GM19193 (cell line): ENCODE data around the gene KCNJ15.

Source experiments
- POLR2A ChIP-seq: IDR thresholded peaks from 4 replicates; pipeline ENCODE4 v1.6.1; 2011; ENCODE audit not compliant: insufficient read depth, insufficient read length; ENCODE audit errors: extremely low read depth

The KCNJ15 gene

GRCh38 chr21:38240129-38240528, 16.7 kb upstream of the KCNJ15 start:
- no peak for TF ChIP-seq POLR2A

GRCh38 chr21:38241029-38241740, 15.6 kb upstream of the KCNJ15 start:
- no peak for TF ChIP-seq POLR2A

- no peak for TF ChIP-seq POLR2A
Observed at GRCh38 chr21:38242061-38242460, 14.7 kb upstream of the KCNJ15 start.

- no peak for TF ChIP-seq POLR2A
Observed at GRCh38 chr21:38243732-38244406, 12.9 kb upstream of the KCNJ15 start.

- no peak for TF ChIP-seq POLR2A
Observed at GRCh38 chr21:38244407-38244787, 12.4 kb upstream of the KCNJ15 start.

GRCh38 chr21:38244885-38245869, 11.6 kb upstream of the KCNJ15 start:
- TF ChIP-seq POLR2A = no peak

- no peak for TF ChIP-seq POLR2A
Observed at GRCh38 chr21:38246511-38246910, 10.3 kb upstream of the KCNJ15 start.

GRCh38 chr21:38247738-38248510, 8.9 kb upstream of the KCNJ15 start:
- TF ChIP-seq POLR2A = no peak

- no peak for TF ChIP-seq POLR2A
Observed at GRCh38 chr21:38249256-38249655, 7.5 kb upstream of the KCNJ15 start.

- TF ChIP-seq POLR2A = no peak
Observed at GRCh38 chr21:38249696-38250278, 7.0 kb upstream of the KCNJ15 start.

- no peak for TF ChIP-seq POLR2A
Observed at GRCh38 chr21:38250991-38251418, 5.8 kb upstream of the KCNJ15 start.

- TF ChIP-seq POLR2A = no peak
Observed at GRCh38 chr21:38254970-38255369, 1.8 kb upstream of the KCNJ15 start.

- TF ChIP-seq POLR2A = no peak
Observed at GRCh38 chr21:38255571-38256117, 1.1 kb upstream of the KCNJ15 start.

- no peak for TF ChIP-seq POLR2A
Observed at GRCh38 chr21:38257667-38258066, 876 bp downstream of the KCNJ15 start.
